HG03460 (cell line): ENCODE data around the gene F7.
"Not testable (repeated sequence)": the region's sequence is repeated elsewhere in the genome, so short reads cannot be mapped to it uniquely, and the experiment has no call there.

Experiments
- ATAC-seq: cut with Tn5 transposase; IDR thresholded peaks from one replicate; pipeline ENCODE4 v1.9.1; 2021; ENCODE audit not compliant: unreplicated experiment

The F7 gene

DNA sequence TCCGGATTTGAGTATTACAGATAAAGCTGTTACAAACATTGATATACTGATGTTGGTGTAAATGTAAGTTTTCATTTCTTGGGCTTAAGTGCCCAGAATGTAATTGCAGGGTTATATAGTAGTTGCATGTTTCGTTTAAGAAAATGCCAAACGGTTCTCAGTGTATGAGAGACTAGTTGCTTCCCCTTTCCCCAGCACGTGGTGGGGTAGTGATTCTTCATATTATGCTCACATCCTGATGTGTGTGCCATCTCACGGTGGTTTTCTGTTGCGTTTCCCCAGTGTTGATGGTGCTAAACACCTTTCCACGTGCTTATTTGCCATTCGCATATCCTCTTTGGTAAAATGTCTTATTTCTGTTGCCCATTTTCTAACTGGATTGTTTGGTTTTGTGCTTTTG, 34.7 kb upstream of the F7 start:
- no peak for ATAC-seq

DNA sequence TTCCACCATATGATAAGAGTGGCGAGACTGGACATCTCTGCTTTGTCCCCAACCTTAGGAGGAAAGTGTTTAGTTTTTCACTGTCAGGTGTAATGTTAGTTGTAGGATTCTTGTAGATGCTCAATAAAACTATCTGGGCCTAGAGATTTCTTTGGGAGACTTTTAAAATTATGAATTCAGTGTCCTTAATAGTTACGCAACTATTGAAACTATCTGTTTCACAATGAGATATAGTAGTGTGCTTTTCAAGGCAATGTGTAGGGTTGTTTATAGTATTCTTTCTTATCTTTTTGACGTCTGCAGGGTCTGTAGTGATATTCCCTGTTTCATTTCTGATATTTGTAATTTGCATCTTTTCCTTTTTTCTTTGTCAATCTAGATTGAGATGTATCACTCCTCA, 33.2 kb upstream of the F7 start:
- ATAC-seq, result no peak

DNA sequence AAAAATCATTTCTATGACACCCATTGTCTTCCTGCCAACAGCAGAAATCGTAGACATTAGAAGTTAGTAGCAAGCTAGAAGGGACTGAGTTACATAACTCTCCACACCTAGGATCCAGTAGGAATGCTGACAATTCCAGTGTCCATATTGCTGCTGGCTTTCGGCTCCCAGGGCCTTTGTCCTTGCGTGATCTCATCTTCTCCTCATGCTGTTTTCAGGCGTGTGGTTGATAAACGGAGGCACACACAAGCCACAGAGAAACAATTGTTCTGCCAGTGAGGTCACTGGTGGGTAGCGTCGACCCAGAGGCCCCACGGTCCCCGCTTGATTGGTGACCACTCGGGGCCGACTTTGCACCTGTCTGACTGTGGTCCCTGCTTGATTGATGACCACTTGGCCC, 31.6 kb upstream of the F7 start:
- ATAC-seq, result no peak

DNA sequence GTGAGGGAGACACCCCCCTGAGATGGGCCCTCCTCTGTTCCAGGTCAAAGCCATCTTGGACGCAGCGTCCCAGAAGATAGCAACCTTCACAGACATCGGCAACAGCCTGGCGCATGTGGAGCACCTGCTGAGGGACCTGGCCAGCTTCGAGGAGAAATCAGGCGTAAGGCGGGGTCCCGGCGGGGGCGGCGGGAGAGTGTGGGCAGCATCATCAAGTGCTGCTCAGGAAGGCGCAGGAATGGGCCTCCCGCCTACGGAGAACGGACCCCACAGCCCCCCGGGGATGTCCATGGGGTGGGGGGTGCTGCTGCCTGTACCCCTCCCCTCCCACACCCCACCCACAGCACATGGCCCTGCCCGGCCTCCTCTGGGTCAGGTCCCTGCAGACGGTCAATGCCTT, 31.2 kb upstream of the F7 start:
- no peak for ATAC-seq

DNA sequence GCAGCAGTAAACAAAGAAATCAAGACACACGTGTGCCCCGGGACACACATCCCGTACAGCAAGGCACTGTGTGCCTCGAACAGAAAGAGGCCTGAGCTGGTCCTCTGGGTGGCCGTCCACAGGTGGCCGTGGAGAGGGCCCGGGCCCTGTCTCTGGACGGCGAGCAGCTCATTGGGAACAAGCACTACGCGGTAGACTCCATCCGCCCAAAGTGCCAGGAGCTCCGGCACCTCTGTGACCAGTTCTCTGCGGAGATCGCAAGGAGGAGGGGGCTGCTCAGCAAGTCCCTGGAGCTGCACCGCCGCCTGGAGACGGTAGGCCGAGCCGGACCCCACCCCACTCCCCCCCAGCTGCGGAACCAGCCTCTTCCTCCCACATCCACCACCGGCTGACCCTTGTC, 30.7 kb upstream of the F7 start:
- no peak for ATAC-seq

DNA sequence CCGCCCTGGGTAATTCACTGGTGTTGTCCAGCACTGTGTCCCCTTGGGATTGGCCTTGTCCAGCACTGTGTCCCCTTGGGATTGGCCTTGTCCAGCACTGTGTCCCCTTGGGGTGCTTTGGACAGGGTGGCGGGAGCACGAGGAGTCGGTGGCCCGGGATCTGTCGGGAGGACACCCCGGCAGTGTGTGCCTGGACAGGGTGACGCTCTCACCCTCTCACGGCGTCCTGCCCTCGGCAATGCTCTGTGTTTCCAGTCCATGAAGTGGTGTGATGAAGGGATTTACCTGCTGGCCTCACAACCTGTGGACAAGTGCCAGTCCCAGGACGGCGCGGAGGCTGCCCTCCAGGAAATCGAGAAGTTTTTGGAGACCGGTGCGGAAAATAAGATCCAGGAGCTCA, 29.9 kb upstream of the F7 start:
- ATAC-seq, result no peak

DNA sequence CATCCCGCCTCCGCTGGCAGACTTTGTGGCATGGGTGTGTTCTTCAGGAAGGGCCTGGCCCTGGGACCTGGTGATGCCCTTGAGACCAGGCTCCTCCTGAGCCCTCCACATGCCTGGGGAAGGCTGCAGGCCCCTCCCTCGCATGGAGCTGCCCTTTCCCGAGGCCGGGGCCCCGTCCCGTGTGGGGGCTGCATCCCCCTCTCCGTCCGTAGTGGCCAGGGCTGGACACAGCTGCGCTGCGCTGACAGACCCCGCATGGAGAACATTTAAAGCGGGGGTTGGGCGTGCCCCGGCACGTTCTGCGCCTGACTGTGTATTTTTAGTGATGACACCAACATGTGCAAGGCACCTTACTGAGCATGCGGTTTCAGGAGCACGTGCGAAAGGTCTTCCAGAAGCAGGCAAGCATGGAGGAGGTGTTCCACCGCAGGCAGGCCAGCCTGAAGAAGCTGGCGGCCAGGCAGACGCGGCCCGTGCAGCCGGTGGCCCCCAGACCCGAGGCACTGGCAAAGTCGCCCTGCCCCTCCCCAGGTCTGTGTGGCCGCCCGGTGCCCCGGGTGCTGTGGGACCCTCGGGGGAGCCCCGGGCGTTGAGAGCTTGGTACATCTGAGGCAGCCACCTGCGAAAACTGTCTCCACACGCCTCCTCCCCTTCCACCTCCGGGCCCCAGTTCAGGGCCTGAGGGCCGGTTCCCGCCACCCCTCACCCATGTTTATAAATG, 28.8 kb upstream of the F7 start:
- ATAC-seq, result no peak

DNA sequence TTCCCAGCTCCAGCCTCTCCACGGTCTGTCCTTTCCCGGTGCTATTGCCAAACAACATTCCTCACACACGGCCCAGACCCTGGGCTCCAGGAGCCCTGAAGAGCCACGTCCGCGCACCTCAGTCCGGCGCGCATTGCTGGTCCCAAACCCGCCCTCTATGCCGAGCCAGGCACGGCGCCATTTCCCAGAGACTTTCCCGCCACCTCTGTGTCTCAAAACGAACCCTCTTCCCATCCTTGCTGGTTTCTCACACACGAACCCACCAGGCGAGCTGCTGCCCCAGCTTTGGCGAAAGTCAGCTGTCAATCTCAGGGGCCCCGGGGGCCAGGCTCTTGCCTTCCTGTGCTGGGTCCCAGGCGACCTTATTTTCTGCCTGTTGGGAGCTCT, 28.0 kb upstream of the F7 start:
- no peak for ATAC-seq

DNA sequence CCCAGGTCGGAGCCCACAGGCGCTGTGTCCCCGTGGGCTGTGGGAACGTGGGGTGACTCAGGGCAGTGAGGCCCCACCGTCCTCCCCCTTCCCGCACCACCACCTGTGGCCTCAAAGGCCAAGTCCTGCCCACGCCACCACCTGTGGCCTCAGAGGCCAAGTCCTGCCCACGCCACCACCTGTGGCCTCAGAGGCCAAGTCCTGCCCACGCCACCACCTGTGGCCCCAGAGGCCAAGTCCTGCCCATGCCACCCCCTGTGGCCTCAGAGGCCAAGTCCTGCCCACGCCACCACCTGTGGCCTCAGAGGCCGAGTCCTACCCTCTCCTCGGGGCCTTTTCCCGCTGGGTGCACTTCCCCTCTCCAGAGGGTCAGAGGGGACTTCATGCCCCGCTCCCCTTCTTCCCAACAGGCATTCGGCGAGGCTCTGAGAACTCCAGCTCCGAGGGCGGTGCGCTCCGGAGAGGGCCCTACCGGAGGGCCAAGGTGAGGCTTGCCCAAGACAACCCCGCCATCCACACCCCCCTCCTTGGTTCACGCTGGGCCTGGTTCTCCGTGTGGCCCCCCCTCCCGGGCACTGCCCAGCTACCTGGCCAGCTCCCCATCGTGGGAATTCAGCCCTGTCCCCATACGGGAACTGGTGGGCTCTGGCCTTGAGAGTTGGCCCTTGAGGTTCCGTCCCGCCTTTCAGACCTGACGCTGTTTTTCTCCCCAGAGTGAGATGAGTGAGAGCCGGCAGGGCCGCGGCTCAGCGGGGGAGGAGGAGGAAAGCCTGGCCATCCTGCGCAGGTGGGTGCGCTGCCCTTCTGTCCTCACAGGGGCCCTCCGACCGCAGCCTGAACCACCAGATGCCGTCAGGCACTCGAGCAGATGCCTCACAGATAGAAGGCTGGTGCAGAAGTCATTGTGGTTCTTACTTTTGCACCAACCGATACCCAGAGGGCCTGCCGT, 27.4 kb upstream of the F7 start:
- no peak for ATAC-seq

DNA sequence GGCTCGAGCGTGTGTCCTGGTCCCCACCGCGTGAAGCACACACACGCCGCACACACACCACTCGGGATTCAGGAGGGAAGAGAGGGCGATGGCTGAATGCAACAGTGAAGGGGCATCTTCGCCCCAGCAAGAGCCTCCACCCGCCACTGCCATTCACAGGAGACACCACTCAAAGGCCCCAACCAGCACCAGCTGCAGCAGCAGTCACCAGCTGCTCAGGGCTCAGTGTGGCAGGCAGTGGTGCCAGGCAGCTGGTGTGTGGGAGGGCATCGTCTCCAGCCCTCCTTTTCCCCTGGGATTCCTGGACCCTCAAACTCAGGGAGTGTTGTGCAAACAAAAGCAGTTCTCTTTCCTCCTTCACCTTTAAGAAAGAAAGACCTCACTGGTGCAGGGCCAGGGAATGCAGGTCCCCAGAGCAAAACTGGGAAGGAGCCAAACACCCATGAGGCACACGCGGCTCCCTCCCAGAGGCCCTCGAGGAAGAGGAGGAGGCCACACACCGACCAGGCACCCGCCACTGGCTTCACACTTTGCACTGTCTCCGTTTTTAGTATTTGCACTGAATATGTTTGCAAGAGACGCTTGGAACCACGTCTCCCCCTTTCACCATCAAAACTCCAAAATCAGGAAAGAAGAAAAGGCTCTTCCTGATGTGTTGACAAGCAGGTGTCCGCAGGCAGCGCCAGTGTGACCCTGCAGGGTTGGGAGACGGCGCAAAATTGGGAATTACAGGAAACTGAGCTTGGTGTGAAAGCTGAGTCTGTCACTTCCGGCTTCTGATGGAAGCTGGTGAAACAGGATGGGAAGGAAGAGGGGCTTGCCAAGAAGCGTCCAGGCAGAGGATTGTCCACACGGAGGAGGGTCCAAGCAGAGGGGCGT, 26.4 kb upstream of the F7 start:
- no peak for ATAC-seq

DNA sequence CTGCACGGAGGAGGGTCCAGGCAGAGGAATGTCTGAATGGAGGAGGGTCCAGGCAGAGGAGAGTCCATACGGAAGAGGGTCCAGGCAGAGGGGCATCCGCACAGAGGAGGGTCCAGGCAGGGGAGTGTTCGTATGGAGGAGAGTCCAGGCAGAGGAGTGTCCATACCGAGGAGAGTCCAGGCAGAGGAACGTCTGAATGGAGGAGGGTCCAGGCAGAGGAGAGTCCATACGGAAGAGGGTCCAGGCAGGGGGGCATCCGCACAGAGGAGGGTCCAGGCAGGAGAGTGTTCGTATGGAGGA, 25.9 kb upstream of the F7 start:
- not testable (repeated sequence) for ATAC-seq

DNA sequence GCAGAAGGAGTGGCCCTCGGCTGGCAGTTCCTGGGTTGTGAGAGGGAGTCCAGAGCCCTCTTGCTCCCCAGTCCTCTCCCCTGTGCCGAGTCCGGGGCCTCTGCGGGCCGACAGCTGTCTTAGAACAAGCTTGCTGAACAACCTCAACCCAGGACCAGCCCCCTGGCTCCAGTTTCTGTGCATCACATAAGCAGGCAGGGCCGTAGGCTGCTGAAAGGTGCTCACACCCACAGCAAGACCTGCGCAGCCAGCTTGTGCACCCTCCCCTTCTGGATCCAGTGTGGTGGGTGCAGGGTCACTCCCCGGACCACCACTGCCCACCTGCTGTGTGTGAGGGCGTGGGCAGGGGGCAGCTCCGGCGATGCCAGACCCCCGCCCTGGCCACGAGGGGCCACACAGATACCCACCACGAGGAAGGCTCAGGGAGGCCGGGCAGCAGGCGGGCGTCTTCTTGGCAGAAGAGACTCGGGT, 25.2 kb upstream of the F7 start:
- ATAC-seq, result no peak

DNA sequence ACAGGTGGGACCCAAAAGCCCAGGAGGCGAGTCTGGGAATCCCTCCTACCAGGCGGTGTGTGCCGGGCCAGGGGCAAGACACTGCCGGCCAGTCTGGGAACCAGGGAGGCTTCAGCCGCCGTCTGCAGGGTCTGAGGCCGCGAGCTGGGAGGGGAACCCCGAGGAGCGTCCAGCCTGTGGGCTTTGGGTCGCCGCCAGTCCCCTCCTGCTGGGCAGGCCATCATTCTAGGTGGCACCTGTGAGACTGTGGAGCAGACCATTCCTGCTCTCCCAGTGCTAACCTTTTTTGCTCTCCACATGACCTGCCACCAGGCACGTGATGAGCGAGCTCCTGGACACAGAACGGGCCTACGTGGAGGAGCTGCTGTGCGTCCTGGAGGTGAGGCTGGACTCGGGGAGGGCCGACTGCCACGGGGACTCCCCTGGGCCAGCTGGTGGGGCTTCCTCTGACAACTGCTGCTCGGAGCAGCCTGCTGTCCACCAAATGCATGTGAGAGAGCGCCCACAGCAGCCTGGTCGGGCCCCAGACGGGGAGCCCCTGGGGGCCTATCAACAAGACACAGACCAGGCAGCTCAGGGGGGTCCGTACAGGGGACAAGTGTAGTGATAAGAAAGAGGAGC, 24.6 kb upstream of the F7 start:
- no peak for ATAC-seq

DNA sequence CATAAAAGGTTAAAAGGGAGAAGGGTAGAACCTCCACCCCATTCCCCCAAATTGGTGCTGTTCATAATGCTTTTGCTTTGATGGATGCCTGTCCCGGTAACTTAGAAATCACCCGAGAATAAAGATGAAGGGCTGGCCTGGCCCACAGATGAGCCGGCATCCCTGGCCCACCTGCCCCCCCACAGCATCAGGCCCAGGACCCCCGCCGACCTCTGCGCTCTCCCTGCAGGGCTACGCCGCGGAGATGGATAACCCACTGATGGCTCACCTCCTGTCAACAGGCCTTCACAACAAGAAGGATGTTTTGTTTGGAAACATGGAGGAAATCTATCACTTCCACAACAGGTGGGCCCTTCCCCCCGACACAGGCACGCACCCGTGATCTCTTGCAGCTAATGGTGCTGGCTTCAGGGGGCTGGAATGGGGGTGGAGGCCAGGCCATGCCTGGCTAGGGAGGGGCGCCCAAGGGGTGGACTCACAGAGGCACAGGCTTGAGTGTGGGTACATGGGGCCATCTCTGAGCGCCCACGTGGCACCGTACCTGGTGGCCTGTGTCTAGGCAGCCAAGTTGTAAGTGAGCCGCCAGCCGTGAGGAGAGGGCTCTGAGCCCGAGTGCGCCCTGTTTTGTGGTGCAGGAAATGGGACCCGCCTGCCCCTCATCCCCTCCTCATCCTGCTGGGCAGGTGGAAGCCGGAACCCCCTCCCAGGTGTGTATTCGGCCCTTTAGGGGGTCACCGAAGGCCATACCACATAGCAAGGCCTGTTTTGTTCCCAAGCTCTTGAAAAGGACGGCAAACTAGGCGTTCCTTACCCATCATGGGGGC, 23.2 kb upstream of the F7 start:
- no peak for ATAC-seq

DNA sequence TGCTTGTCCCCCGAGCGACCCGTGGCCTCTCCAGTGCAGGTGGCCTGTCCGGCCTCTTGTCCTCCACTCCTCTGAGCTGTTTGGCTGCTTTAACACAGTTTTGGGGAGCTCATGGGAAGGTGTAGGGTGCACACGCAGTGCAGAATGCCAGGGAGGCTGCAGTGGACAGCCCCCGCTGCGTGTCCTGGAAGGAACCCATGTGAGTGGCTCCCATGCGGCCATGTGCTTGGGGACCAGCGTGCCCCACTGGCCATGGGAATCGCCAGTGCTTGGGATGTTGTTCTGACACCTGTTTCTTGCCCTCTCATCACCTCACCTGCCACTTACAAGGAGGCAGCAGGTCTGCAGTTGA, 22.6 kb upstream of the F7 start:
- no peak for ATAC-seq

DNA sequence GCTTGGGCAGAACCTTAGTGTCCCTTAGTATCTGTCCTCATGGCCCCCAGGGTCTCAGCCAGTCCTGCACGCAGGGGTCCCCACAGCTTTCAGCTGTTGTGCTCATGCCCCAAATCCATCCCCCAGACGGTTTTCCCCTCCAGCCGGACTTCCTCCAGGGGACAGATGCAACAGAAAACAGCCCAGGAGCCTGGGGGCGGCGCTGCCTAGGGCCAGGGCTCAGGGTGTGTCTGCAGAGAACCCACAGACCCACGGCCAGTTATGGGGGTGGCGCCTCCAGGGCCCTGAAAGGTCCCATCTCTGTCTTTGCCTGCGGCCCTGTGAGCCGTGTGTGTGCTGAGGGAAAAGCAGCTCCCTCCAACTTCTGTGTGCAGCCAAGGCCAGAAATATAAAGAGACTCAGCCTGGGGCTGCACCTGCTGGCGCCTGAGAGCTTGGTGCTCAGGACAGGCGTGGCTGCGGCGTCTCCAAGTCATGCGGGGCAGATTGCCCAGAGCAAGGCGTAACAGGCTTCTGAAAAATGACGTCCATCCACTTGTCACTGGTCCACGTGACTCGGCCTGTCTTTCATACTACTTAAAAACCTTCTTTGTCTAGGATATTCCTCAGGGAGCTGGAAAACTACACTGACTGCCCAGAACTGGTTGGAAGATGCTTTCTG, 22.1 kb upstream of the F7 start:
- no peak for ATAC-seq

DNA sequence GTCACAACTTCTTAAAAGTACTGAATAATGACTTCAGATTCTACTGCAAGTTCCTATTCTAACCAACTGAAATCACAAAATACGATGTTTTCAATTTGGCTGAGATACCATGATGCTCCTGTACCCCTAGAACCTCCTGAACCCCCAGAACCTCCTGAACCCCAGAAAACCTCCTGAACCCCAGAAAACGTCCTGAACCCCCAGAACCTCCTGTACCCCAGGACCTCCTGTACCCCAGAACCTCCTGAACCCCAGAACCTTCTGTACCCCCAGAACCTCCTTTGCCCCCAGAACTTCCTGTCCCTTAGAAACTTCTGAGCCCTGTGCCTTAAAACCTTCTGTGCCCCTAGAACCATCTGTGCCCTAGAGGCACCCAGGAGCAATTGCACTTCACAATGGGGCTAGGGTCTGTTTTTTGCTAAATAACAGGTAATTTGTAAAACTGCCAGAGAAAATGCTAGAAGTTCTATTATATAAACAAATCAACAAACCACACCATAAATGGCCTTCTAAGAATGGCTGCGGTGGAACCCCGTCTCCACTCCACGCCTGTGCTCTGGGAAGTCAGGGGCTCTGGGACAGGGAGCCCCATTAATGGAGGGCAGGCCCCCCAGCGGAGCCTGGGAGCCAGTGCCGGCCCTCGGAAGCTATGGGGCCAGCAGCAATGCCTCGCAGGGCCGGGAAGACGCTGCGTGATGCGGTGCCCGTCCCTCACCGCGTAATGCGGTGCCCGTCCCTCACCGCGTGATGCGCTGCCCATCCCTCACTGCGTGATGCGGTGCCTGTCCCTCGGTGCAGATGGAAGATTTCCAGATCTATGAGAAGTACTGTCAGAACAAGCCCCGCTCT, 21.3 kb upstream of the F7 start:
- ATAC-seq, result no peak

DNA sequence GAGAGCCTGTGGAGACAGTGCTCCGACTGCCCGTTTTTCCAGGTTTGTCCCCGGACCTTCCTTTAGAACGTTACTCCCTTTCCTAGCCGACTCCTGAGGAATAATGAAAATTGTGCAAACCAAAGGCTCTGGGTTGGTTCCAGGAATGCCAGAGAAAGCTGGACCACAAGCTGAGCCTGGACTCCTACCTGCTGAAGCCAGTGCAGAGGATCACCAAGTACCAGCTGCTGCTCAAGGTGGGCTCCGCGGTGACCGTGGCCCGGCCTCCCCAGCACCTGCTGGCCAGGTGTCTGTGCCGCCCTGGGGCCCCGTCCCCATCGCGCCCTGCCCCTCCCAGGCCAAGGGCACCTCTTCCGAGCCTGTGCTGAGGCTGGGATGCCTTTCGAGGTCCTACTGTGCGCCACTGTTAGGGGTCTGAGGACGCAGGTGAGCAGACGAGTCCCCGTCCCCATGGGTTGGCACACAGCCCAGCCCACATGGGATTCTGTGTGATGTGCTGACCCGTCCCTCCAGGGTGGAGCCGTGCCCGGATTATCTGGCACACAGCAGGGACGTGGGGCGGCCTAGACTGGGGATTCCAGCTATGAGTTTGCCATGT, 20.5 kb upstream of the F7 start:
- ATAC-seq, result no peak
